ENCODE measurements around the gene SEMA6C. TPM values are rescaled to one million over a fixed set of nuclear protein-coding genes. Genes with fewer than 3 reads are reported as not detected.

The SEMA6C gene
- total RNA-seq, 1 experiment from 2014 or later = 1.4 TPM

DNA sequence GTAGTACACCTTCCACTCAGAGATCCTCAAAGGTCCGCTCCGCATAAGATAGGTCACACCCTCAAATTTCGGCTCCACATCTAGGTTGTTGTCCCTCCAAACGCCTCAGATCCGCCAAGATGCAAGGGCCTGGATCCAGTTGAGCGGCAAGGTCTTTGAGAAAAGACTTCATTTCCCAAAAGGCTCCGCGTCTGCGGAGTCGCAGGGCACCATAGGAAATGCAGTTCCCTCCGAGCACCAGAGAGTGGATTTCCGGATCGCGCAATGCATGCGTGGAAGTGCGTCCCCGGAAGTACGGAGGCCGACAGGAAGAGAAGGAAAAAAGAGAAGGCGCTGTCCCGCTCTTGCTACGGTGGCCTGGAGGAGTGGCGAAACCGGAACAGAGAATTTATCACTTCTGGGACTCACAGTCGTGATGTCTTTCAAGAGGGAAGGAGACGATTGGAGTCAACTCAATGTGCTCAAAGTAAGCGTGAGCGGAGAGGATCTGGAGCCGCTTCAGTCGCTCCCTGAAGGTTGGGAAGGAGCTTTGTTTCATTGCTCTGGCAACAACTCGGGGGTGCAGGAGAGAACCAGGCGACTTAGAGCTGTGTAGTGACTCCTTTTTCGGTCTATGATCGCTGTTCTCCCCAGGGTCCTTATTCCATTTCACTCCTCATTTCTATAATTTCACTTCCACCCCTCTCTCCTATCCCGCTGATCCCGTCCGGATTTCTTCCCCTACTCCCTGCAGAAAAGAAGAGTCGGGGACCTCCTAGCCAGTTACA, 19.5 kb upstream of the SEMA6C start, which contains the start of the genes LYSMD1 and SCNM1:
TSS of gene LYSMD1 (minus strand) at position 165 of the 767 bp plus-strand sequence. CDS start 644 bp downstream, outside the sequence.
TSS of gene SCNM1 (plus strand) at position 407 of the 767 bp plus-strand sequence. CDS start at position 416, 9 bp downstream.
- Histone ChIP-seq H3K36me3 (peaks cover 46% of the 10 kb centered on the region), H3K9me3 (no peaks in the 10 kb centered on the region), H3K27me3 (no peaks in the 10 kb centered on the region), H3K4me3 (peak within 1 kb of the TSS; percentile 96)
- DNase-seq = peak; percentile 99

DNA sequence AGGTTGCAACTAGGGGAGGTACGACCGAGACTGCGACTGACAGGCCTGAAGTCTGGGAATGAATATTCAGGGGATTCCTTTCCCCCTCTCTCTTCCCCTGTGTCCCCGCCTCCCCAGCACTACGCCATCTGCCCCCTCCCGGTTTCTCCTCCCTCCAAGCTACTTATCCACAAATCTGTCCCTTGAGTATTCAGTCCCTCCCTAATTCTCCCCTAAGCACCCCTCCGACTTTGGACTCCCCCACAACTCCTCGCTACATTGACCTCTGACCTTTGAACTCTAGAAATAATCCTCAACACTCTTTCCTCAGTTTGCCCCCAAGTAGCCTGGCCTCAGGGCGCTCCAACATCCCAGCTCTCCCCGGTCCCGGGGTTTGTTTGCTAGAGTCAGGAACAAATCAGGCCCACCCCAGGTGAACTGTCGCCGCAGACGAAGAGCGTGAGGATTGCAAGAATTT, 18.9 kb upstream of the SEMA6C start:
- peak; percentile 48 for DNase-seq
- no peaks in the 10 kb centered on the region for H3K27me3 ChIP-seq
- H3K9me3 ChIP-seq = no peaks in the 10 kb centered on the region
- peaks cover 50% of the 10 kb centered on the region for H3K36me3 ChIP-seq
- H3K4me3 ChIP-seq = peak overlapping the region; percentile 96

DNA sequence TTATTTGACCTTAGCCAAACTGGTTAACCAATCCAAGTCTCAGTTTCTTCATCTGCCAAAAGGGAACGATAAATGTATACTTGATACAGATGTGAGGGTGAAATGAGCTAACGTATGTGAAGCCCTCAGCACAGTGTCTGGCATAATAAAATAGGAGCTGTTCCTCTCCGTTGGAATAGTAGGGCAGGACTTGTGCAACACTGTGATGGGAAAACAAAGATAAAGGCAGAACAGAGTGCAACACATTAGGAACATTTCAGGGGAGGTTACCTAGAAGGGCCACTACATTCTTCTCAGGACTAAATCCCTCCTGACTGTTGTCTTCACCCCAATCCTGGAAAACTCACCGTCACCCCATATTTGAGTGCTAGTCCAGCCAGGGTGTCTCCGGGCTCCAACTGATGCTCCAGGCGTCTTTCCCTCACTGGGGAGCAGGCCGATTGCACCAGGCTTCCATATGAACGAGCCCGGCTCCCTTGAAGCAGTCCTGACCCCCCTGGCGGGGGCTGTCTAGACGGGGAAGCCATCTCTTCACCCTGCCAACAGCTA, 18.4 kb upstream of the SEMA6C start:
- Histone ChIP-seq H3K36me3 (peaks cover 51% of the 10 kb centered on the region), H3K4me3 (peak overlapping the region; percentile 96), H3K27me3 (no peaks in the 10 kb centered on the region), H3K9me3 (no peaks in the 10 kb centered on the region)
- no peak for DNase-seq

DNA sequence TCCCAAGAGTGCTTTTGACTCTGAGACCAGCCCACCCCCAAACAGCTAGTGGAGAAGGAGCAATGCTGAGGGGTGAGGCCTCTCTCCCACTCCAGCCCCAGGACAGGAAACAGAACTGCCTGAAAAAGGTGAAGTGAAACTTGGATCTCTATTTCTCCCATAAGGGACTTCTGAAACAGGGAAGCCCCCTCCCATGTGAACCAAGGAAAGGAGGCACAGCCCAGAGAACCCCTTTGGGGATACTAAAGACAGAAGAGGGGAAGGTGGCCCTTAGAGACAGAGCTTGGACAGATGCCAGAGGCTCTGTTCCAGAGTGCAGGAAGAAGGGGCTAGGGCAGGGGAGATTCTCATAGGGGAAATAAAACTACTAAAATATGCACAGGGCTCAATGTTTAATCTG, 12.9 kb upstream of the SEMA6C start:
- DNase-seq = no peak
- no peaks in the 10 kb centered on the region for H3K27me3 ChIP-seq

DNA sequence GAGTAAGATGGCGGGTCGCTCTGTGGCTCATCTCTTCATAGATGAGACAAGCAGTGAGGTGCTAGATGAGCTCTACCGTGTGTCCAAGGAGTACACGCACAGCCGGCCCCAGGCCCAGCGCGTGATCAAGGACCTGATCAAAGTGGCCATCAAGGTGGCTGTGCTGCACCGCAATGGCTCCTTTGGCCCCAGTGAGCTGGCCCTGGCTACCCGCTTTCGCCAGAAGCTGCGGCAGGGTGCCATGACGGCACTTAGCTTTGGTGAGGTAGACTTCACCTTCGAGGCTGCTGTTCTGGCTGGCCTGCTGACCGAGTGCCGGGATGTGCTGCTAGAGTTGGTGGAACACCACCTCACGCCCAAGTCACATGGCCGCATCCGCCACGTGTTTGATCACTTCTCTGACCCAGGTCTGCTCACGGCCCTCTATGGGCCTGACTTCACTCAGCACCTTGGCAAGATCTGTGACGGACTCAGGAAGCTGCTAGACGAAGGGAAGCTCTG, 12.4 kb upstream of the SEMA6C start:
- Histone ChIP-seq H3K9me3 (no peaks in the 10 kb centered on the region), H3K4me3 (no peak overlapping the region), H3K27me3 (no peaks in the 10 kb centered on the region), H3K36me3 (peaks cover 39% of the 10 kb centered on the region)
- DNase-seq = no peak

More for the DNA sequence above, 12.9 kb upstream of the SEMA6C start:
- H3K9me3 ChIP-seq = no peaks in the 10 kb centered on the region
- peaks cover 40% of the 10 kb centered on the region for H3K36me3 ChIP-seq
- H3K4me3 ChIP-seq = no peak overlapping the region

DNA sequence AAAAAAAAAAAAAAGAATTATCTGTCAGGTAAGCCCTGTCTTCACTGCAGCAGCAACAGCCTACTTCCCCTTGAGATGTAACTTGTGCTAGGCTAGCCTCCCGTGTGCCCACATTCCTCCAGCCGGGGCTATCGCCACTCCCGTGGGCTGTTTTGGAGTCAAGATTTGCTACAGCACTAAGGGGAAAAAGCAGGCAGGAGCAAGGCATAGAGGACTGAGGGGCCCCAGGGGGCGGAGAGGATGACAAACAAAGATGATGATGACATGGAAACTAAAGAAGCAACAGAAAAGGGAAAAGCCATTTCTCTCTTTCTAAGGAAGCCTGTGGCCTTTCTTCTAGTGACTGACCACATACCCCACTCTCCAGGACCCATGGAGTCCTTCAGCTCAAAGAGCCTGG, 11.9 kb upstream of the SEMA6C start:
- Histone ChIP-seq H3K4me3 (no peak overlapping the region), H3K36me3 (peaks cover 36% of the 10 kb centered on the region), H3K9me3 (no peaks in the 10 kb centered on the region), H3K27me3 (no peaks in the 10 kb centered on the region)
- DNase-seq = no peak

DNA sequence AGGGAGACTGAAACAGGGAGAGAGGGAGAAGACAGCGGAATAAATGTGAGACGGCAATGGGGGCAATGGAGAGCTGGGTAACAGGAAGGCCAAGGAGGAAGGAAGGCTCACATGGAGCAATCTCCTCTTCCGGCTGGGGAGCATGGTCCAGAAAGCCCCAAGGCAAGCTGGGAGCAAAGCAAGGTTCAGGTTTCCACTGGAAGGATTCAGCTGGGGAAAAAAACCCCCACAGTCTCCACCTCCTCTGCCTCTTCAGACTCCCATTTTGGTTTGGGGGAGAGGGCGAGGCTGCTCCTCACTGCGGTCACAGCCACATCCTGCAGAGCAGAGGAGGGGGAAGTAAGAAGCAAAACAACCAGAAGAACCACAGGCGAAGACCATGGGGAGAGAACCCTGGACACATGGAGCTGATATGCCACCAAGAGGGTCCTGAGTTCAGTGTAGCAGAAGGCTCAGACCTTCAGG, 10.7 kb upstream of the SEMA6C start:
- no peaks in the 10 kb centered on the region for H3K9me3 ChIP-seq
- H3K4me3 ChIP-seq = no peak overlapping the region
- DNase-seq = no peak
- peaks cover 35% of the 10 kb centered on the region for H3K36me3 ChIP-seq
- H3K27me3 ChIP-seq = no peaks in the 10 kb centered on the region

DNA sequence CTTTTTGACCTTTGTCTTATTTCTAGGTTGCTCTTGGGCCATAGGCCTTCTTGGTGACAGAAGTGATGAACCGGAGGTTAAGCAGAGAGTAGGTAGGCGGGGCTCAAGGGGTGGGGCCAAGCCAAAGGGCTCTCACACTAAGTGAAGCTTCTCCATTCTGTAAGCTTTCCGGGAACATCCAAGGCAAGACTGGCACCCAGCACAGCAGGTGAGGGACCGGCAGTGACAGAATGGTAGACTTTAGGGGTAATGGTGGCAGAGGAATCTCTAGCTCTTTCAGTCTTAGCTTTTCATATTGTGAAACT, 10.0 kb upstream of the SEMA6C start, which contains the start of gene TNFAIP8L2:
TSS of gene TNFAIP8L2 (plus strand) at position 135 of the 305 bp plus-strand sequence. CDS start 2,049 bp downstream, outside the sequence.
- H3K36me3 ChIP-seq = peaks cover 29% of the 10 kb centered on the region
- DNase-seq = no peak

DNA sequence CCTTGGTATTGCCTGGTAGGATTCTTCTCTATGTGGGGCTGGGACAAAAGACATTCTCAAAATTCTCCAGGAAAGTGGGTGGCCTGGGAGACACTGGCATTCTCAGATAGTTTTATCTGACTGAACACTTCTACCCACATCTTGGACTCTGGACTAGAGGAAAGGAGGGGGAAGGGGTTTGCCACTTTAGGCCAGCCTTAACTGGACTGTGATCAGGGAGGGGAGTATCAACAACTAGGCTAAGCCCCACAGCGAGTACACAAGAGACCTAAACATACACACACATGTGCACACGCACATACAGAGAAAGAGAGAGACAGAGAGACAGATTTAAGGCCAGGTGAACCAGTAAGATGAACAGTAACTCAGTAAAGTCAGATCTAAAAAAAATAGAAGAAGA, 1.2 kb upstream of the SEMA6C start:
- Histone ChIP-seq H3K9me3 (no peaks in the 10 kb centered on the region), H3K4me3 (no peak overlapping the region), H3K27me3 (no peaks in the 10 kb centered on the region), H3K36me3 (no peaks in the 10 kb centered on the region)
- no peak for DNase-seq

More for the DNA sequence above, 10.0 kb upstream of the SEMA6C start, which contains the start of gene TNFAIP8L2:
- H3K9me3 ChIP-seq = no peaks in the 10 kb centered on the region
- H3K27me3 ChIP-seq = no peaks in the 10 kb centered on the region
- H3K4me3 ChIP-seq = no peak within 1 kb of the TSS

DNA sequence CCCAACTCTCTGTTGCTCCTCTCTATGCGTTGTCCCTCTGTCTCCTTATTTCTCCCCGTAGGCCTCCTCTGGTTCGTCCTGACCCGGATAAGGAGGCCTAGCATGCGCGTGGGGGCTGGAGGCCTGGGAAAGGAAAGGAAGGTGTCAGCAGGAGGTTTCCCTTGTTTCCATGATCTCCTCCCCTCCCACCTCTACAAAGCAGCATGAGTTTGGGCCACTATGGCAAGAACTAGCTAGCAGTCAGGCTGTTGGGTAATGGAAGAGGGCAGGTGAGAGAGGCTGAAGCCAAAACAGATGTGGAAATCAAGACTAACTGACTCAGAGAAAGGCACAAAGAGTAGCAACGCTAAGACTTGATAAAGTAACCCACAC, 687 bp upstream of the SEMA6C start:
- Histone ChIP-seq H3K36me3 (no peaks in the 10 kb centered on the region), H3K27me3 (no peaks in the 10 kb centered on the region), H3K4me3 (peak overlapping the region; percentile 53), H3K9me3 (no peaks in the 10 kb centered on the region)
- DNase-seq = no peak

DNA sequence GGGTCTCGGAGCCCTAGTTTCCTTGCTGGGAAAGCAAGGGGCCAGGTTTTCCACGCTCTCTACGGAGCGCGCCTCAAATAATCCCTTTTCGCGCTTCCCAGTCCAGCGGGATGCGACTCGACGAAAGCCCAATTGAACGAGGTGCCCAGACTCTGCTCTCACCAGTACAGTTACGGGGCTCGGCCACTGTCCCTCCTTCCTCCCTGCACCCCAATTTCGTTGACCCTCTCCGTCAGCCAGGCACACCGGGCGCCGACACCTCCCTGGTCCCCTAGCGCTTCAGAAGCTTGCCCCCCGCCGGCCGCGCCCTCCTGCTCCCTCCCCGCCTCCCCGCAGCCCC, 389 bp downstream of the SEMA6C start:
- Histone ChIP-seq H3K4me3 (peak overlapping the region; percentile 53), H3K36me3 (no peaks in the 10 kb centered on the region), H3K9me3 (no peaks in the 10 kb centered on the region), H3K27me3 (no peaks in the 10 kb centered on the region)
- no peak for DNase-seq

DNA sequence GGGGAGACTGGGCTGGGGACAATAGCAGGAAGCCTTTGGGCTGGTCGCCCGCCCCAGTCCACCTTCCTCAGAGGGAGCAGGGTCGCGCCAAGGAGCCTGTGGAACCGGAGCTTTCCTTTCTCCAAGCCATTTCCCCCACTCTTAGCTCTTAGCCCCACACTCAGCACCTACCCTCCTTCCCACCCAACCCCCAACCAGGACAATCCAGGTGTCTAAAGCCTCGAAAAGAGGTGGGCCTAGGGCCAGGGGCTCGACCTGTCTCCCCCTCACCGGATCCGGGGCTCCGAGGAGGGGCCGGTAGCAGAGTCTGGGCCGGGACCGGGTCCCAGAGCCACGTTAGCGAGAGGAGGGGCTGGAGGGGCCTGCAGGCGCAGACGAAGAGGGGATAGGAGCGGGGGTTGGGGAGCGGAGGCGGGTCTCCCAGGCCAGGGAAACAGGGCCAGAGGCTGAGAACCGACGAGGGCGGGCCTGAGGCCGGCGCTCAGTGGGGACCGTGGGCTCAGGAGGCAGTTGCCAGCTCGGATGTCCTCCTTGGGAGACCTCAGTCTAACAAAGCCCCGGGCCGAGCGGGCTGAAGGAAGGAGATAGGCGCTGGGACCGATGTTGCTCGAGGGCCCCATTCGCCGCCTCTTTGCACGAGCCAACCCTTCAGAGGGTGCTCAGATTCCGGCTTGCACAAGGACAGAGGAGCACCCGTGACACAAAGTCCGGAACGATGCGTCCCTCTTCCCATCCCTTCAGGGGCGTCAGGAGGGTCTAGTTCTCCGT, 943 bp downstream of the SEMA6C start:
- no peak for DNase-seq
- H3K9me3 ChIP-seq = no peaks in the 10 kb centered on the region
- no peak overlapping the region for H3K4me3 ChIP-seq
- H3K27me3 ChIP-seq = no peaks in the 10 kb centered on the region
- no peaks in the 10 kb centered on the region for H3K36me3 ChIP-seq

DNA sequence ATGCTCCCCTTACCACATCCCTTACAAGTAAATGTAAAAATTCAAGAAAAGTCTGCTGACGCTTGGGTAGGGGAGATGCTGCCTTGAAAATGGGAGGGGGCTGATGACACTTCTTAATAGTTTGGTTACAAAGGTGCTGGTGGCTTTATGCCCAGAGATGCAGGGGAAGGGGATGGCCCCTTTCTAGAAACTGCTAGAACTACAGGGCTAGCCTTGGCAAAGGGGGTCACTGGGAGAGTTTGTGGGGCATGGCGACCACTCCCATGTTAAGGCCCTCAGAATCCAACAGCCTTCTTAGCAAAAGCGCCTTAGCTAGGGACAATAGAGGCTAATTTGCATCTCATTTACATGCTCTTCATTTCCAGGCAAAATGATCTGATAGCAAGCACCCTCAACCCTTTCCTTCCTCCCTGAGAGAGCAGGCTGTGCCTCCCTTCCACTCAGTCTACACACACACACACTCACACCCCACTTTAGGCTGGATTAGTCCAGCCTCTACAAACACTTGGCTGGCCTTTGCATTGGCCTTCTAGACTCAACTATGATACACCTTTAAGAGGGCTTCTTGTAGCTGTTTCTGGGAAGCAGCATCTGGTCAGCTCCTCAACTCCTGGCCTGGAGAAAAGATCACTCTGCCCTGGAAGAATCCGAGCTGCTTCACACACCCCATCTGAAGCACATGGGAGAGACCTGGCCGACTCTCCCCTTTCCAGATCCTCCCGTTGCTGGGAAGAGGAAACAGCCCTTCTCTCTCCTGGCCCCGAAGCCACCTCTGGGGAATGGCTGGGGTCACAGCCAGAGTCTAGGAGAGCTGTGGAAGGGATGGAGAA, 1.7 kb downstream of the SEMA6C start:
- no peak for DNase-seq

DNA sequence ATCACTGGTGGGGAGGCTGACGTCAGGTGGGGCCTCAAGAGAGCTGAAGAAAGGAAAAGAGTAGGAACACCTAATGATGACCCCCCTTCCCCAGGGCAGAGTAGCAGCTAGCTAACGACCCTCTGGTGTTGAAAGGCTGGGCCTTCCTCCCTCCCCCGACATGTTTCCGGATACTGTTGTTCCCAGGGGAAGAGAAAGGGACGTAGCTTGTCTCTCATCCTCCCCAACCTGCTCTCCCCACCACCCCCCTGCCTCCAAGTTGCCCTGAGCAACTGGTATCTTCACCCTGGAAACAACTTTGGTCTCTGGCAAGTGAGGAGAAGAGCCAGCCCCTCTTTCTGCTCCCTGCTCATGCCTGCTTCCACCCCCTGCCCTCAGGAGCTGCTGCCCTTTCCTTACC, 2.4 kb downstream of the SEMA6C start:
- H3K4me3 ChIP-seq = no peak overlapping the region
- H3K36me3 ChIP-seq = no peaks in the 10 kb centered on the region
- H3K9me3 ChIP-seq = no peaks in the 10 kb centered on the region
- no peak for DNase-seq
- H3K27me3 ChIP-seq = no peaks in the 10 kb centered on the region

More for the DNA sequence above, 1.7 kb downstream of the SEMA6C start:
- no peaks in the 10 kb centered on the region for H3K36me3 ChIP-seq
- H3K27me3 ChIP-seq = no peaks in the 10 kb centered on the region
- H3K4me3 ChIP-seq = no peak overlapping the region
- no peaks in the 10 kb centered on the region for H3K9me3 ChIP-seq

DNA sequence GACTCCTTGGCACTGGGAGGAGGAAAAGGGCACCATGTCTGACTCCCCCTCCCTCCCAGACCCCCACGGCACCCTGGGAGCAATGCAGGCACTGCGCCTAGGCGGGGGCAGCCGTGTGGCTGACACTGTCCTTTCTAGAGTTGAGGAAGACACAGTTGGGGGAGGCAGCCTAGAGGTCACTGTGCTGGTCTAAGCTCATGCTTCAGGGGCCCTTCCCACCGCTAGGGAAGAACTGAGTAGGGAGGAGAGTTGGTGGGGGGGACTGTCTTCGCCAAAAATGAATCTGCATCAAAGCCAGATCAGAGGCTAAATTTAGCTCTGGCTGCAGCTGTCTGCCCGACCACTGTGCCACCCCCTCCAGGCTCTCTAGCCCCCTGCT, 3.4 kb downstream of the SEMA6C start:
- no peaks in the 10 kb centered on the region for H3K27me3 ChIP-seq
- H3K36me3 ChIP-seq = no peaks in the 10 kb centered on the region
- no peak overlapping the region for H3K4me3 ChIP-seq
- no peaks in the 10 kb centered on the region for H3K9me3 ChIP-seq
- DNase-seq = no peak

DNA sequence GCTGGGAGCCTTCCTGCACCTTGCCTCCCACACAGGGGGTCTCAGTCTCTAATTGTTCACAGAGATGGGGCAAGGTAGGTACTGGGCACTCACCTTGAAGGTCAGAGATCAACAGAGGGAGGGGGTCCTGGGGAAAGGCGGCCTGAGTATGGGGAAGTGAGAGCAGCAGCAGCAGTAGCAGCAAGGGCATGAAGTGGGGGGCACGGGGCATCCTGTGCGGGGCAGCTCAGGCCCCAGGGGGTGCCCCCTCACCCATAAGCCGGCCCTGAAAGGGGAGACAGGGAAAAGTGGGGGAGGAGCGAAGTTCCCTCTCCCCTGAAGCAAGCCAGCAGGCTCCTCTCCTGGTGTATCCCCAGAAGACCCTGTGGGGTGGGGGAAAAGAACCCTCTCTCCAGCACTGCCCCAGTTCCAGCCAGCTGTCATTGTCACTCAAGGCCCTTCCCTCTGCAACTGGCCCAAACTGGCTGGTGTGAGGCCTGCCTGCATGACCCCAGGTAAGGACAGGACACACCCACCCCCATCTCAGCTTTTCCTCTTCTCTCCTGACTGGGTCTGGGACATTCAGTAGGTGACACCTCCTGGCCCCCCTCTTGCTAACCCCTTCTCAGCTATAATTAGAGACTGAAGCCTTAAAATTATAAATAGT, 3.9 kb downstream of the SEMA6C start:
- H3K36me3 ChIP-seq = no peaks in the 10 kb centered on the region
- H3K4me3 ChIP-seq = no peak overlapping the region
- DNase-seq = no peak
- no peaks in the 10 kb centered on the region for H3K9me3 ChIP-seq
- no peaks in the 10 kb centered on the region for H3K27me3 ChIP-seq
